CD4-positive, CD25-positive, alpha-beta regulatory T cell (primary cell): ENCODE measurements around the gene SELENOM. TPM values are rescaled to one million over a fixed set of nuclear protein-coding genes. Genes with fewer than 3 reads are reported as not detected.

Source experiments
- ATAC-seq, 2 donors: fragments of 150-1000 bp; cut with Tn5 transposase; one replicate each; pipeline ENCODE4 v1.10.0; 2021; ENCODE audit warnings: low read depth in 2 of 2, moderate number of reproducible peaks in 2 of 2, moderate library complexity in 1 of 2
- DNase-seq, 3 donors: peaks; one replicate each; pipeline versions ENCODE4 v3.0.0 to v3.0.0-alpha.2; 2012 to 2022; ENCODE audit warnings: mixed read lengths in 1 of 3
- H3K27ac ChIP-seq: one replicate; pipeline ENCODE4 v1.7.0; 2013; ENCODE audit warnings: mild to moderate bottlenecking, low read length; ENCODE audit not compliant: insufficient read depth, poor library complexity, severe bottlenecking
- H3K27me3 ChIP-seq: one replicate; pipeline ENCODE4 v1.7.0; 2013; ENCODE audit warnings: low read length; ENCODE audit not compliant: control insufficient read depth, insufficient read depth
- H3K36me3 ChIP-seq: one replicate; pipeline ENCODE4 v1.7.0; 2013; ENCODE audit warnings: mild to moderate bottlenecking, low read length, moderate library complexity; ENCODE audit not compliant: control insufficient read depth, insufficient read depth
- H3K4me1 ChIP-seq: 2 replicates; pipeline ENCODE4 v1.7.0; 2013; ENCODE audit warnings: mild to moderate bottlenecking, low read length; ENCODE audit not compliant: insufficient read depth, control insufficient read depth, poor library complexity, severe bottlenecking
- H3K4me3 ChIP-seq: one replicate; pipeline ENCODE4 v1.7.0; 2013; ENCODE audit warnings: low read depth, mild to moderate bottlenecking, low read length, moderate library complexity
- H3K9me3 ChIP-seq, 2 experiments: 1 replicate in 1 of 2; 2 replicates in 1 of 2; pipeline ENCODE4 v1.7.0; 2013; ENCODE audit warnings: low read length in 2 of 2, mild to moderate bottlenecking in 1 of 2, moderate library complexity in 1 of 2; ENCODE audit not compliant: control insufficient read depth in 2 of 2
- H3K27ac Mint-ChIP-seq, 3 donors: one replicate each; pipeline ENCODE4 v1.8.0; 2020 to 2022; ENCODE audit warnings: mild to moderate bottlenecking in 3 of 3, mixed read lengths in 3 of 3, moderate library complexity in 2 of 3
- H3K27me3 Mint-ChIP-seq: one replicate; pipeline ENCODE4 v1.8.0; 2022; ENCODE audit warnings: mild to moderate bottlenecking, mixed read lengths
- H3K36me3 Mint-ChIP-seq: one replicate; pipeline ENCODE4 v1.8.0; 2020; ENCODE audit warnings: mixed read lengths
- H3K4me1 Mint-ChIP-seq, 4 donors: one replicate each; pipeline ENCODE4 v1.8.0; 2020 to 2022; ENCODE audit warnings: mixed read lengths in 4 of 4, mild to moderate bottlenecking in 1 of 4
- H3K4me3 Mint-ChIP-seq, 4 donors: one replicate each; pipeline ENCODE4 v1.8.0; 2020 to 2022; ENCODE audit warnings: mild to moderate bottlenecking in 4 of 4, mixed read lengths in 4 of 4, moderate library complexity in 3 of 4
- H3K9me3 Mint-ChIP-seq, 7 donors: one replicate each; pipeline ENCODE4 v1.8.0; 2020 to 2022; ENCODE audit warnings: mixed read lengths in 7 of 7, mild to moderate bottlenecking in 3 of 7, moderate library complexity in 2 of 7
- polyA plus RNA-seq, 4 donors: library from polyadenylated mRNA; unstranded; fragments of 300-500 nt; fragmentation: Illumina TruSeq; gene quantifications; one replicate each; pipeline ENCODE4 v1.2.3, GENCODE V29; 2021
- total RNA-seq: library from RNA; stranded (reverse); gene quantifications from one replicate; pipeline ENCODE4 v1.2.3, GENCODE V29; 2022

Gene SELENOM
- total and polyA plus RNA-seq, 5 donors from 2014 or later, result 30.6 to 142 (median 126) TPM

- H3K9me3 Mint-ChIP-seq, result no peaks in the 10 kb centered on the region
- Histone ChIP-seq H3K27ac (no peak overlapping the region), H3K4me1 (no peaks in the 10 kb centered on the region), H3K9me3 (no peaks in the 10 kb centered on the region), H3K27me3 (no peaks in the 10 kb centered on the region), H3K4me3 (no peak overlapping the region), H3K36me3 (no peaks in the 10 kb centered on the region)
- no peak overlapping the region for H3K27ac Mint-ChIP-seq
- H3K27me3 Mint-ChIP-seq, result no peaks in the 10 kb centered on the region
- H3K36me3 Mint-ChIP-seq, result peaks cover 5% of the 10 kb centered on the region
- H3K4me3 Mint-ChIP-seq, result no peak overlapping the region
- ATAC-seq, result no peak
- DNase-seq, result no peak
- H3K4me1 Mint-ChIP-seq, result no peaks in the 10 kb centered on the region
Measured at GRCh38 chr22:31093086-31093850, 14.1 kb downstream of the SELENOM start.

- DNase-seq, result no peak
- no peak overlapping the region for H3K4me3 Mint-ChIP-seq
Measured at GRCh38 chr22:31092161-31092560, 15.2 kb downstream of the SELENOM start.

GRCh38 chr22:31091106-31091975, 16.0 kb downstream of the SELENOM start:
- ATAC-seq, result no peak
- H3K27ac ChIP-seq, result no peak overlapping the region
- H3K36me3 ChIP-seq, result no peaks in the 10 kb centered on the region
- no peak overlapping the region for H3K27ac Mint-ChIP-seq
- no peaks in the 10 kb centered on the region for H3K4me1 ChIP-seq
- no peak for DNase-seq
- H3K4me3 ChIP-seq, result no peak overlapping the region
- no peak overlapping the region for H3K4me3 Mint-ChIP-seq
- H3K27me3 Mint-ChIP-seq, result no peaks in the 10 kb centered on the region
- H3K4me1 Mint-ChIP-seq, result no peaks in the 10 kb centered on the region
- no peaks in the 10 kb centered on the region for H3K9me3 ChIP-seq
- H3K9me3 Mint-ChIP-seq, result no peaks in the 10 kb centered on the region
- H3K36me3 Mint-ChIP-seq, result peaks cover 5% of the 10 kb centered on the region
- H3K27me3 ChIP-seq, result no peaks in the 10 kb centered on the region

More at GRCh38 chr22:31092161-31092560, 15.2 kb downstream of the SELENOM start:
- H3K27me3 Mint-ChIP-seq, result no peaks in the 10 kb centered on the region
- H3K4me1 ChIP-seq, result no peaks in the 10 kb centered on the region
- peaks cover 5% of the 10 kb centered on the region for H3K36me3 Mint-ChIP-seq
- no peak for ATAC-seq
- H3K27ac ChIP-seq, result no peak overlapping the region
- H3K9me3 ChIP-seq, result no peaks in the 10 kb centered on the region
- H3K27ac Mint-ChIP-seq, result no peak overlapping the region
- no peaks in the 10 kb centered on the region for H3K36me3 ChIP-seq
- no peak overlapping the region for H3K4me3 ChIP-seq
- H3K27me3 ChIP-seq, result no peaks in the 10 kb centered on the region
- no peaks in the 10 kb centered on the region for H3K4me1 Mint-ChIP-seq
- no peaks in the 10 kb centered on the region for H3K9me3 Mint-ChIP-seq

- Mint-ChIP-seq H3K27me3 (no peaks in the 10 kb centered on the region), H3K9me3 (no peaks in the 10 kb centered on the region), H3K36me3 (no peaks in the 10 kb centered on the region), H3K4me3 (no peak overlapping the region), H3K27ac (no peak overlapping the region), H3K4me1 (no peaks in the 10 kb centered on the region)
- H3K4me3 ChIP-seq, result no peak overlapping the region
- no peak for ATAC-seq
- no peaks in the 10 kb centered on the region for H3K36me3 ChIP-seq
- H3K27ac ChIP-seq, result no peak overlapping the region
- H3K27me3 ChIP-seq, result no peaks in the 10 kb centered on the region
- no peaks in the 10 kb centered on the region for H3K9me3 ChIP-seq
- peaks cover 2% of the 10 kb centered on the region for H3K4me1 ChIP-seq
- DNase-seq, result no peak
Measured at GRCh38 chr22:31090217-31091085, 16.9 kb downstream of the SELENOM start.

GRCh38 chr22:31089160-31090100, 17.9 kb downstream of the SELENOM start:
- Mint-ChIP-seq H3K27ac (peak overlapping the region in 1 of 3 donors; percentile 71), H3K9me3 (no peaks in the 10 kb centered on the region), H3K4me3 (peak overlapping the region in 1 of 4 donors; percentile 20), H3K27me3 (no peaks in the 10 kb centered on the region), H3K4me1 (peaks cover 0 to 3% (median under 1%) of the 10 kb centered on the region in 4 donors), H3K36me3 (no peaks in the 10 kb centered on the region)
- no peak overlapping the region for H3K4me3 ChIP-seq
- peaks cover 11% of the 10 kb centered on the region for H3K4me1 ChIP-seq
- DNase-seq, result peak; percentile 21 to 45 (median 26)
- ATAC-seq, result peak in 1 of 2 donors; percentile 22
- no peaks in the 10 kb centered on the region for H3K9me3 ChIP-seq
- H3K27ac ChIP-seq, result no peak overlapping the region
- H3K36me3 ChIP-seq, result no peaks in the 10 kb centered on the region
- H3K27me3 ChIP-seq, result no peaks in the 10 kb centered on the region

- DNase-seq (no peak), ATAC-seq (no peak)
- no peaks in the 10 kb centered on the region for H3K27me3 ChIP-seq
- H3K9me3 Mint-ChIP-seq, result no peaks in the 10 kb centered on the region
- H3K4me3 Mint-ChIP-seq, result peak overlapping the region in 1 of 4 donors; percentile 52
- peaks cover 16% of the 10 kb centered on the region for H3K4me1 ChIP-seq
- H3K36me3 ChIP-seq, result no peaks in the 10 kb centered on the region
- H3K4me3 ChIP-seq, result no peak overlapping the region
- H3K9me3 ChIP-seq, result no peaks in the 10 kb centered on the region
- no peak overlapping the region for H3K27ac Mint-ChIP-seq
- peaks cover 0 to 13% (median 6%) of the 10 kb centered on the region in 4 donors for H3K4me1 Mint-ChIP-seq
- no peaks in the 10 kb centered on the region for H3K27me3 Mint-ChIP-seq
- H3K27ac ChIP-seq, result no peak overlapping the region
- H3K36me3 Mint-ChIP-seq, result no peaks in the 10 kb centered on the region
Measured at GRCh38 chr22:31088233-31088986, 19.0 kb downstream of the SELENOM start.
